Pancreas (tissue), 10 donors: ENCODE data around the gene FIBCD1. TPM values are rescaled to one million over a fixed set of nuclear protein-coding genes. Genes with fewer than 3 reads are reported as not detected.

Experiments
- ATAC-seq, 4 donors: fragments of 200-7000 bp; cut with Tn5 transposase; one replicate each; pipeline versions ENCODE4 v1.8.0 to v1.9.1; 2020; ENCODE audit warnings: mild to moderate bottlenecking in 4 of 4, moderate library complexity in 4 of 4
- DNase-seq, 6 donors: peaks; one replicate each; pipeline ENCODE4 v3.0.0-alpha.2; 2020
- FAIRE-seq: peaks from 2 replicates; lab custom pipeline; 2012; peaks lifted over from hg19 to GRCh38; lab: Jason Lieb, UNC
- H3K27ac ChIP-seq, 4 donors: fragments of 200-600 bp; sonication (generic); 1 replicate in 3 of 4; 2 replicates in 1 of 4; pipeline versions ENCODE4 v1.5.0 to v1.8.0; 2020
- H3K27me3 ChIP-seq, 4 donors: fragments of 200-600 bp; one replicate each; pipeline ENCODE4 v1.8.0; 2021
- H3K36me3 ChIP-seq, 3 donors: fragments of 200-600 bp; sonication (generic) in 1 of 3; one replicate each; pipeline versions ENCODE4 v1.5.0 to v1.8.0; 2020 to 2021
- H3K4me1 ChIP-seq, 3 donors: fragments of 200-600 bp; one replicate each; pipeline ENCODE4 v1.8.0; 2021
- H3K4me3 ChIP-seq, 4 donors: fragments of 200-600 bp; sonication (generic) in 2 of 4; one replicate each; pipeline versions ENCODE4 v1.5.0 to v1.8.0; 2020 to 2021
- H3K9me3 ChIP-seq, 4 donors: fragments of 200-600 bp; one replicate each; pipeline ENCODE4 v1.8.0; 2021
- WGBS, 2 donors: extraction: QIAGEN DNeasy Blood & Tissue Kit; methylation state at CpG; one replicate each; pipeline ENCODE4 v1.1.7; 2013; 5-methylcytosine and 5-hydroxymethylcytosine counted together
- intact Hi-C, 3 donors: fragments of 100-400 bp; cut with DNase I; formaldehyde crosslinking; loops; one replicate each; pipeline versions ENCODE4 v1.11.1 to v1.14.2; 2022
- polyA plus RNA-seq, 2 donors: library from polyadenylated mRNA; stranded (reverse); fragments of 200-250 nt; gene quantifications; one replicate each; pipeline ENCODE4 v1.2.3, GENCODE V29; 2013
- total RNA-seq, 6 donors: library from RNA; stranded (reverse); fragmentation: NEBNext Ultra II Directional in 4 of 6; extraction: Animal tissue kit (Norgen Biotek cat#: 25700) in 4 of 6; gene quantifications; one replicate each; pipeline versions ENCODE4 v1.2.1 to v1.2.4, GENCODE V29; 2021 to 2023
- TF ChIP-seq, protein P1 (sequence below), 4 donors: fragments of 200-600 bp; sonication (generic) in 3 of 4; IDR thresholded peaks; one replicate each; pipeline versions ENCODE4 v1.5.0 to v1.8.0; 2021; ENCODE audit warnings: antibody characterized with exemption in 4 of 4
- donor health status: healthy with polysubstance abuse.
- donor health status: DM: no; HTN: no; CAD: no; lungs with moderate emphysema.
- donor health status: DM: no; HTN: no; CAD: no.
- donor health status: control.
- donor health status: control.
- donor health status: Bipolar disorder and iron deficiency.
- donor health status: DM: yes; HTN: yes; CAD: no.
- donor health status: DM: no; HTN: no; CAD: no.
- donor health status: DM: no; HTN: no; CAD: no.
- donor health status: DM: yes; HTN: yes; CAD: no.

The FIBCD1 gene
- total and polyA plus RNA-seq, 8 donors = 0.47 TPM; not detected in 7

GRCh38 chr9:130920762-130921299 lies 18.2 kb downstream of the FIBCD1 start:
- Histone ChIP-seq H3K27me3 (no peaks in the 10 kb centered on the region), H3K27ac (no peak overlapping the region), H3K36me3 (no peaks in the 10 kb centered on the region), H3K4me3 (no peak overlapping the region), H3K4me1 (no peaks in the 10 kb centered on the region), H3K9me3 (no peaks in the 10 kb centered on the region)
- no peak for ATAC-seq
- 54% methylated on average over 14 of the region's 14 CpGs for WGBS, 2 donors
- TF ChIP-seq, protein P1, sequence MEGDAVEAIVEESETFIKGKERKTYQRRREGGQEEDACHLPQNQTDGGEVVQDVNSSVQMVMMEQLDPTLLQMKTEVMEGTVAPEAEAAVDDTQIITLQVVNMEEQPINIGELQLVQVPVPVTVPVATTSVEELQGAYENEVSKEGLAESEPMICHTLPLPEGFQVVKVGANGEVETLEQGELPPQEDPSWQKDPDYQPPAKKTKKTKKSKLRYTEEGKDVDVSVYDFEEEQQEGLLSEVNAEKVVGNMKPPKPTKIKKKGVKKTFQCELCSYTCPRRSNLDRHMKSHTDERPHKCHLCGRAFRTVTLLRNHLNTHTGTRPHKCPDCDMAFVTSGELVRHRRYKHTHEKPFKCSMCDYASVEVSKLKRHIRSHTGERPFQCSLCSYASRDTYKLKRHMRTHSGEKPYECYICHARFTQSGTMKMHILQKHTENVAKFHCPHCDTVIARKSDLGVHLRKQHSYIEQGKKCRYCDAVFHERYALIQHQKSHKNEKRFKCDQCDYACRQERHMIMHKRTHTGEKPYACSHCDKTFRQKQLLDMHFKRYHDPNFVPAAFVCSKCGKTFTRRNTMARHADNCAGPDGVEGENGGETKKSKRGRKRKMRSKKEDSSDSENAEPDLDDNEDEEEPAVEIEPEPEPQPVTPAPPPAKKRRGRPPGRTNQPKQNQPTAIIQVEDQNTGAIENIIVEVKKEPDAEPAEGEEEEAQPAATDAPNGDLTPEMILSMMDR (IDR thresholded peaks at IDR 0.05) = no peak
- intact Hi-C loops = no loop called here
- DNase-seq = no peak
- no peak for FAIRE-seq

- ATAC-seq = no peak
- H3K36me3 ChIP-seq = no peaks in the 10 kb centered on the region
- H3K9me3 ChIP-seq = no peaks in the 10 kb centered on the region
- TF ChIP-seq, protein P1 (IDR thresholded peaks at IDR 0.05) = no peak
- H3K4me1 ChIP-seq = no peaks in the 10 kb centered on the region
- no peaks in the 10 kb centered on the region for H3K27me3 ChIP-seq
- H3K27ac ChIP-seq = no peak overlapping the region
- H3K4me3 ChIP-seq = no peak overlapping the region
- no peak for DNase-seq
- WGBS, 2 donors = 74 to 82% methylated on average over 8 of the region's 8 CpGs
- no peak for FAIRE-seq
- intact Hi-C loops = no loop called here
Measured at GRCh38 chr9:130920233-130920632, 18.8 kb downstream of the FIBCD1 start.

GRCh38 chr9:130919559-130920145 lies 19.4 kb downstream of the FIBCD1 start:
- WGBS, 2 donors = 47 to 59% methylated on average over 14 of the region's 14 CpGs
- intact Hi-C loops = no loop called here
- no peak for ATAC-seq

DNA sequence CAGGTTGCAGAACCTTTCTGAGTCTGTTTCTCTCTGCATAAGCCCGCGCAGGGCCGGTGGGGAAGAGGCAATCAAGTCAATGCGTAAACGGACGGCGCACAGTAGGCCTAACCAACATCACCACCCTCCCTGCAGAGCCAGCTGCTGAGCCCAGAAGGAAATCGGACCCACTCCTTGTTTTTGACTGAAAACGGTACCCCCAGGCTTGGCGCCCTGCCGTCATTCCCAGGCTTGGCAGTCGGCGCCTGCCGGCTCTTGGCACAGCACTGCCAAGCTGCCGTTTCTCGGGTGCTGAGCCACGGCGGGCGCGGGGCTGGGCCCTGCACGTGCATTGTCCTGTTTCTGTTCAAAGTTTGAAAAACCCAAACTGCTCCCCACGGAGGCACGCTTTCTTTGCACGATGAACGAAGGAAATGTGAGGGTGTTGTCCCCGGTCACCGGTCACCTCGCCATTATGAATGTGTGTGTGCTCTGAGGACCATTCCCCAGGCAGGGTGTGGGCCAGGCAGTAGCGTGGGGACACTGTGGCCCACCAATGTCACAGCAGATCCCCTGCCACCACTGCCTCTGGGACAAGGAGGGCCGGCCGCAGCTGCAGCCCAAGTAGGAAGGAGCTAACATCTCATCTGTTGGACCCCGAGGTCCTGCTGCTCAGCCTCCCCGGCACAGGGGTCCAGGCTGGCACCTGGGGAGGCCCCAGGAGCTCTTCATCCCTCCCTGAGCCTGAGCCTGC lies 20.1 kb downstream of the FIBCD1 start:
- FAIRE-seq (no peak), ATAC-seq (no peak), DNase-seq (no peak)
- intact Hi-C loops = no loop called here
- Histone ChIP-seq H3K27me3 (no peaks in the 10 kb centered on the region), H3K4me1 (no peaks in the 10 kb centered on the region), H3K9me3 (no peaks in the 10 kb centered on the region), H3K4me3 (no peak overlapping the region), H3K27ac (no peak overlapping the region), H3K36me3 (no peaks in the 10 kb centered on the region)
- TF ChIP-seq, protein P1 (IDR thresholded peaks at IDR 0.05) = no peak
- WGBS, 2 donors = 53 to 62% methylated on average over 33 of the region's 33 CpGs

More at GRCh38 chr9:130919559-130920145, 19.4 kb downstream of the FIBCD1 start:
- H3K27me3 ChIP-seq = no peaks in the 10 kb centered on the region
- no peak overlapping the region for H3K27ac ChIP-seq
- TF ChIP-seq, protein P1 (IDR thresholded peaks at IDR 0.05) = no peak
- no peaks in the 10 kb centered on the region for H3K4me1 ChIP-seq
- no peaks in the 10 kb centered on the region for H3K36me3 ChIP-seq
- H3K4me3 ChIP-seq = no peak overlapping the region
- H3K9me3 ChIP-seq = no peaks in the 10 kb centered on the region
- DNase-seq (no peak), FAIRE-seq (no peak)
